CD4-positive, alpha-beta T cell treated with Interleukin-4 for 1 hour (primary cell): ENCODE results near the gene KIF1A.

Experiments
- DNase-seq, 2 donors: peaks; one replicate each; pipeline ENCODE4 v3.0.0-alpha.2; 2020 to 2022

KIF1A gene

GRCh38 chr2:240760576-240761246, 59.3 kb downstream of the KIF1A start:
- no peak for DNase-seq

GRCh38 chr2:240760121-240760520, 59.9 kb downstream of the KIF1A start:
- DNase-seq = no peak

- no peak for DNase-seq
Measured at GRCh38 chr2:240759459-240759858, 60.6 kb downstream of the KIF1A start.

- no peak for DNase-seq
Measured at GRCh38 chr2:240757086-240757614, 62.9 kb downstream of the KIF1A start.

- no peak for DNase-seq
Measured at GRCh38 chr2:240752209-240752608, 67.8 kb downstream of the KIF1A start.

- no peak for DNase-seq
Measured at GRCh38 chr2:240750409-240750808, 69.6 kb downstream of the KIF1A start.

- no peak for DNase-seq
Measured at GRCh38 chr2:240749516-240749915, 70.5 kb downstream of the KIF1A start.

GRCh38 chr2:240747256-240747655, 72.8 kb downstream of the KIF1A start:
- no peak for DNase-seq

- DNase-seq = no peak
Measured at GRCh38 chr2:240746671-240747070, 73.3 kb downstream of the KIF1A start.

- DNase-seq = no peak
Measured at GRCh38 chr2:240745962-240746361, 74.1 kb downstream of the KIF1A start.

- no peak for DNase-seq
Measured at GRCh38 chr2:240745456-240745855, 74.6 kb downstream of the KIF1A start.

- no peak for DNase-seq
Measured at GRCh38 chr2:240742602-240743095, 77.4 kb downstream of the KIF1A start.

GRCh38 chr2:240741091-240741490, 78.9 kb downstream of the KIF1A start:
- no peak for DNase-seq

- DNase-seq = peak; percentile 29 to 37
Measured at GRCh38 chr2:240739797-240740196, 80.2 kb downstream of the KIF1A start.

GRCh38 chr2:240737958-240738357, 82.1 kb downstream of the KIF1A start:
- DNase-seq = no peak

- no peak for DNase-seq
Measured at GRCh38 chr2:240737512-240737911, 82.5 kb downstream of the KIF1A start.

- DNase-seq = no peak
Measured at GRCh38 chr2:240736281-240737250, 83.5 kb downstream of the KIF1A start.

- DNase-seq = no peak
Measured at GRCh38 chr2:240735476-240735875, 84.5 kb downstream of the KIF1A start.

- no peak for DNase-seq
Measured at GRCh38 chr2:240734756-240735155, 85.3 kb downstream of the KIF1A start.

GRCh38 chr2:240733803-240734495, 86.1 kb downstream of the KIF1A start:
- DNase-seq = peak in 1 of 2 donors; percentile 15

GRCh38 chr2:240732911-240733622, 87.0 kb downstream of the KIF1A start:
- DNase-seq = no peak

GRCh38 chr2:240732184-240732583, 87.8 kb downstream of the KIF1A start:
- DNase-seq = no peak
